Endothelial cell of umbilical vein (primary cell): ENCODE results near the gene NCLN. TPM values are rescaled to one million over a fixed set of nuclear protein-coding genes. Genes with fewer than 3 reads are reported as not detected.

Source experiments
- BruUV-seq: library from RNA; stranded (reverse); fragments of 400-500 nt; replicated peaks from 2 replicates; lab custom pipeline; 2021; lab: Mats Ljungman, UMichigan
- CTCF ChIA-PET: fragments of 300-600, 350-600 bp; sonication (Branson Sonifier 250); formaldehyde crosslinking; loops from one replicate; lab custom pipeline; 2021; ENCODE audit warnings: antibody characterized with exemption, inconsistent platforms; lab: Charles Lee
- POLR2A ChIA-PET: fragments of 300-600, 350-600 bp; sonication (Branson Sonifier 250); formaldehyde crosslinking; loops from one replicate; lab custom pipeline; 2021; ENCODE audit warnings: antibody characterized with exemption, inconsistent platforms; lab: Charles Lee
- DNase-seq: peaks from one replicate; pipeline ENCODE4 v3.0.0-alpha.2; 2011; ENCODE audit warnings: low read depth, low spot score
- FAIRE-seq: peaks from 2 replicates; lab custom pipeline; 2011; peaks lifted over from hg19 to GRCh38; lab: Jason Lieb, UNC
- H2AFZ ChIP-seq: 2 replicates; pipeline ENCODE4 v1.6.0; 2012; ENCODE audit warnings: low read depth, low read length, control low read depth, inconsistent platforms
- H3K27ac ChIP-seq: 2 replicates; pipeline ENCODE4 v1.5.1; 2011; ENCODE audit warnings: low read depth, mild to moderate bottlenecking, control low read depth, low read length, moderate library complexity; ENCODE audit not compliant: insufficient read depth
- H3K27me3 ChIP-seq, 2 experiments: 2 replicates each; pipeline versions ENCODE4 v1.6.0 to v1.6.1; 2011; ENCODE audit warnings: low read length in 2 of 2, mixed read lengths in 1 of 2; ENCODE audit not compliant: control insufficient read depth in 2 of 2, insufficient read depth in 2 of 2
- H3K36me3 ChIP-seq, 2 experiments: 2 replicates in 1 of 2; 3 replicates in 1 of 2; pipeline ENCODE4 v1.5.1; 2011; ENCODE audit warnings: low read length in 2 of 2, mild to moderate bottlenecking in 1 of 2, moderate library complexity in 1 of 2; ENCODE audit not compliant: control insufficient read depth in 2 of 2, insufficient read depth in 2 of 2; ENCODE audit errors: extremely low read depth in 1 of 2
- H3K4me1 ChIP-seq: 3 replicates; pipeline ENCODE4 v1.5.1; 2011; ENCODE audit warnings: mild to moderate bottlenecking, low read length; ENCODE audit not compliant: control insufficient read depth, insufficient read depth; ENCODE audit errors: extremely low read depth
- H3K4me2 ChIP-seq: 2 replicates; pipeline ENCODE4 v1.6.1; 2011; ENCODE audit warnings: low read length, control low read depth, mixed read lengths; ENCODE audit not compliant: insufficient read depth
- H3K4me3 ChIP-seq, 3 experiments: fragments of 200-600 bp in 1 of 3; sonication (generic), shearing (Covaris generic) in 1 of 3; replicated peaks in 1 of 3; 2 replicates each; pipeline ENCODE4 v1.5.1; 2011 to 2016; ENCODE audit warnings: control low read depth in 3 of 3, low read length in 3 of 3, mild to moderate bottlenecking in 2 of 3, inconsistent platforms in 1 of 3, low read depth in 1 of 3, moderate library complexity in 1 of 3; ENCODE audit not compliant: insufficient read depth in 1 of 3
- H3K79me2 ChIP-seq: 2 replicates; pipeline ENCODE4 v1.6.0; 2012; ENCODE audit warnings: low read length, inconsistent platforms; ENCODE audit not compliant: control insufficient read depth, insufficient read depth
- H3K9ac ChIP-seq: replicated peaks from 2 replicates; pipeline ENCODE3; 2011; ENCODE audit warnings: low read length, control low read depth; ENCODE audit not compliant: insufficient read depth; ENCODE audit errors: extremely low read depth
- H3K9me1 ChIP-seq: replicated peaks from 3 replicates; pipeline ENCODE4 v1.6.0; 2011; ENCODE audit warnings: mild to moderate bottlenecking, low read length; ENCODE audit not compliant: control insufficient read depth, insufficient read depth; ENCODE audit errors: extremely low read depth
- H3K9me3 ChIP-seq: replicated peaks from 2 replicates; pipeline ENCODE4 v1.5.1; 2012; ENCODE audit warnings: low read length, inconsistent platforms; ENCODE audit not compliant: control insufficient read depth, insufficient read depth
- H4K20me1 ChIP-seq: replicated peaks from 2 replicates; pipeline ENCODE3; 2011; ENCODE audit warnings: mild to moderate bottlenecking, low read length; ENCODE audit not compliant: control insufficient read depth, insufficient read depth; ENCODE audit errors: extremely low read depth
- EZH2 ChIP-seq: IDR thresholded peaks from 2 replicates; pipeline ENCODE4 v1.6.1; 2012; ENCODE audit warnings: borderline replicate concordance, low read depth, mild to moderate bottlenecking, moderate library complexity, low read length, inconsistent platforms; ENCODE audit not compliant: severe bottlenecking
- FOS ChIP-seq: IDR thresholded peaks from 2 replicates; pipeline ENCODE4 v1.6.1; 2011; ENCODE audit warnings: mild to moderate bottlenecking, low read length, moderate library complexity, borderline replicate concordance; ENCODE audit not compliant: insufficient read depth
- GATA2 ChIP-seq: IDR thresholded peaks from 2 replicates; pipeline ENCODE4 v1.7.0; 2011; ENCODE audit warnings: low read depth, mild to moderate bottlenecking, moderate library complexity, mixed read lengths, low read length; ENCODE audit not compliant: insufficient read length, insufficient read depth
- JUN ChIP-seq: IDR thresholded peaks from 2 replicates; pipeline ENCODE4 v1.6.1; 2011; ENCODE audit warnings: borderline replicate concordance, low read depth; ENCODE audit not compliant: insufficient read length, insufficient read depth
- MYC ChIP-seq: IDR thresholded peaks from one replicate; pipeline ENCODE4 v1.6.1; 2011; ENCODE audit warnings: mild to moderate bottlenecking, low read depth, low read length
- POLR2A ChIP-seq: IDR thresholded peaks from 2 replicates; pipeline ENCODE4 v1.6.1; 2012; ENCODE audit warnings: low read depth, mild to moderate bottlenecking, control low read depth, low read length
- POLR2AphosphoS5 ChIP-seq: IDR thresholded peaks from 2 replicates; pipeline ENCODE4 v1.6.1; 2012; ENCODE audit warnings: low read depth, mild to moderate bottlenecking, control low read depth, low read length, moderate library complexity; ENCODE audit not compliant: insufficient read depth
- dilution Hi-C: fragments of 300-500 bp; cut with MboI; formaldehyde crosslinking; loops from one replicate; pipeline ENCODE4 v1.15.0; 2019; ENCODE audit warnings: low sequenced_read_pairs; ENCODE audit not compliant: extremely low pct_ligation_motif_present
- intact Hi-C: fragments of 100-400 bp; cut with micrococcal nuclease; formaldehyde crosslinking; loops from one replicate; pipeline ENCODE4 v1.10.0; 2022
- polyA plus RNA-seq, 4 experiments: library from polyadenylated mRNA; depleted of rRNA in 3 of 4; stranded (reverse) in 3 of 4; unstranded in 1 of 4; fragments of >200 nt; gene quantifications; 2 replicates each; pipeline versions ENCODE4 v1.2.1 to v1.2.3, GENCODE V29; 2011 to 2012; ENCODE audit warnings: missing spikeins in 1 of 4
- total RNA-seq: library from RNA; stranded (reverse); gene quantifications from 2 replicates; pipeline ENCODE4 v1.2.3, GENCODE V29; 2021
- TF ChIP-seq, protein P1 (sequence below), 2 donors: IDR thresholded peaks; 1 replicate in 1 of 2; 2 replicates in 1 of 2; pipeline ENCODE4 v1.5.1; 2011; ENCODE audit warnings: low read length in 2 of 2, mild to moderate bottlenecking in 2 of 2, moderate library complexity in 2 of 2, control low read depth in 1 of 2, inconsistent platforms in 1 of 2, low read depth in 1 of 2; ENCODE audit not compliant: insufficient read depth in 1 of 2; ENCODE audit errors: extremely low read depth in 1 of 2
- TF ChIP-seq, protein P2 (sequence below): IDR thresholded peaks from 2 replicates; pipeline ENCODE4 v1.6.1; 2011; ENCODE audit not compliant: insufficient read depth, insufficient read length

Gene NCLN
- total and polyA plus RNA-seq, 2 donors (not counting 3 experiments of a cell fraction or from before 2014, with no cell fraction given) = 97.2 to 102 TPM

GRCh38 chr19:3252650-3253049, 66.9 kb downstream of the NCLN start:
- Histone ChIP-seq H3K4me1 (no peaks in the 10 kb centered on the region), H3K27ac (no peak overlapping the region), H3K9me1 (no peaks in the 10 kb centered on the region), H2AFZ (no peak overlapping the region), H3K36me3 (no peaks in the 10 kb centered on the region), H3K79me2 (no peaks in the 10 kb centered on the region), H3K4me2 (no peak overlapping the region), H3K27me3 (no peaks in the 10 kb centered on the region), H3K9ac (no peak overlapping the region), H4K20me1 (no peaks in the 10 kb centered on the region), H3K9me3 (no peaks in the 10 kb centered on the region), H3K4me3 (no peak overlapping the region)
- intact Hi-C loops = no loop called here
- TF ChIP-seq GATA2 (no peak), POLR2AphosphoS5 (no peak), JUN (no peak), EZH2 (no peak), FOS (no peak), MYC (no peak), POLR2A (no peak)
- TF ChIP-seq, protein P1, sequence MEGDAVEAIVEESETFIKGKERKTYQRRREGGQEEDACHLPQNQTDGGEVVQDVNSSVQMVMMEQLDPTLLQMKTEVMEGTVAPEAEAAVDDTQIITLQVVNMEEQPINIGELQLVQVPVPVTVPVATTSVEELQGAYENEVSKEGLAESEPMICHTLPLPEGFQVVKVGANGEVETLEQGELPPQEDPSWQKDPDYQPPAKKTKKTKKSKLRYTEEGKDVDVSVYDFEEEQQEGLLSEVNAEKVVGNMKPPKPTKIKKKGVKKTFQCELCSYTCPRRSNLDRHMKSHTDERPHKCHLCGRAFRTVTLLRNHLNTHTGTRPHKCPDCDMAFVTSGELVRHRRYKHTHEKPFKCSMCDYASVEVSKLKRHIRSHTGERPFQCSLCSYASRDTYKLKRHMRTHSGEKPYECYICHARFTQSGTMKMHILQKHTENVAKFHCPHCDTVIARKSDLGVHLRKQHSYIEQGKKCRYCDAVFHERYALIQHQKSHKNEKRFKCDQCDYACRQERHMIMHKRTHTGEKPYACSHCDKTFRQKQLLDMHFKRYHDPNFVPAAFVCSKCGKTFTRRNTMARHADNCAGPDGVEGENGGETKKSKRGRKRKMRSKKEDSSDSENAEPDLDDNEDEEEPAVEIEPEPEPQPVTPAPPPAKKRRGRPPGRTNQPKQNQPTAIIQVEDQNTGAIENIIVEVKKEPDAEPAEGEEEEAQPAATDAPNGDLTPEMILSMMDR (IDR thresholded peaks at IDR 0.05; ENCODE audit: extremely low read depth in 1 of 2, insufficient read depth in 1 of 2, low read depth in 1 of 2, low read length in 2 of 2) = no peak
- TF ChIP-seq, protein P2, sequence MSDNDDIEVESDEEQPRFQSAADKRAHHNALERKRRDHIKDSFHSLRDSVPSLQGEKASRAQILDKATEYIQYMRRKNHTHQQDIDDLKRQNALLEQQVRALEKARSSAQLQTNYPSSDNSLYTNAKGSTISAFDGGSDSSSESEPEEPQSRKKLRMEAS = no peak
- ChIA-PET CTCF (interaction anchor here (0.9 to 1.8 kb wide), 6 partner anchors 10 to 233 kb away, joined by 3 to 4 read pairs (median 4); no protein-coding TSS in a partner anchor), POLR2A (no interaction called here)
- no peak for FAIRE-seq
- dilution Hi-C loops = no loop called here
- no TSS peak for BruUV-seq
- DNase-seq = no peak
